NT2/D1 (cell line): Measurements from ENCODE around the gene CREB5.
"Not testable (repeated sequence)": the region's sequence is repeated elsewhere in the genome, so short reads cannot be mapped to it uniquely, and the experiment has no call there.

Experiments
- DNase-seq: peaks from one replicate; pipeline ENCODE4 v3.0.0-alpha.2; 2011; ENCODE audit warnings: low read depth, low spot score
- H3K27me3 ChIP-seq: 2 replicates; pipeline ENCODE4 v1.6.0; 2011; ENCODE audit warnings: mild to moderate bottlenecking; ENCODE audit not compliant: insufficient read length, insufficient read depth
- H3K36me3 ChIP-seq: 2 replicates; pipeline ENCODE4 v1.6.1; 2011; ENCODE audit warnings: mild to moderate bottlenecking, low read length, mixed read lengths; ENCODE audit not compliant: insufficient read depth, insufficient read length
- H3K4me1 ChIP-seq: 2 replicates; pipeline ENCODE4 v1.5.1; 2011; ENCODE audit not compliant: insufficient read depth, insufficient read length
- H3K4me3 ChIP-seq: 2 replicates; pipeline ENCODE4 v1.5.1; 2011; ENCODE audit warnings: low read depth; ENCODE audit not compliant: insufficient read length
- H3K9ac ChIP-seq: 2 replicates; pipeline ENCODE4 v1.6.0; 2011; ENCODE audit warnings: low read depth; ENCODE audit not compliant: insufficient read length
- H3K9me3 ChIP-seq: 2 replicates; pipeline ENCODE4 v1.5.1; 2011; ENCODE audit warnings: mild to moderate bottlenecking, low read length; ENCODE audit not compliant: insufficient read depth
- SUZ12 ChIP-seq: IDR thresholded peaks from 2 replicates; pipeline ENCODE4 v1.6.1; 2011; ENCODE audit not compliant: insufficient read length, insufficient read depth; ENCODE audit errors: extremely low read depth
- YY1 ChIP-seq: IDR thresholded peaks from 2 replicates; pipeline ENCODE4 v1.6.1; 2011; ENCODE audit not compliant: insufficient read length, insufficient read depth
- ZNF274 ChIP-seq: IDR thresholded peaks from 2 replicates; pipeline ENCODE4 v1.6.1; 2011; ENCODE audit warnings: mild to moderate bottlenecking, low read depth, low read length

The CREB5 gene

DNA sequence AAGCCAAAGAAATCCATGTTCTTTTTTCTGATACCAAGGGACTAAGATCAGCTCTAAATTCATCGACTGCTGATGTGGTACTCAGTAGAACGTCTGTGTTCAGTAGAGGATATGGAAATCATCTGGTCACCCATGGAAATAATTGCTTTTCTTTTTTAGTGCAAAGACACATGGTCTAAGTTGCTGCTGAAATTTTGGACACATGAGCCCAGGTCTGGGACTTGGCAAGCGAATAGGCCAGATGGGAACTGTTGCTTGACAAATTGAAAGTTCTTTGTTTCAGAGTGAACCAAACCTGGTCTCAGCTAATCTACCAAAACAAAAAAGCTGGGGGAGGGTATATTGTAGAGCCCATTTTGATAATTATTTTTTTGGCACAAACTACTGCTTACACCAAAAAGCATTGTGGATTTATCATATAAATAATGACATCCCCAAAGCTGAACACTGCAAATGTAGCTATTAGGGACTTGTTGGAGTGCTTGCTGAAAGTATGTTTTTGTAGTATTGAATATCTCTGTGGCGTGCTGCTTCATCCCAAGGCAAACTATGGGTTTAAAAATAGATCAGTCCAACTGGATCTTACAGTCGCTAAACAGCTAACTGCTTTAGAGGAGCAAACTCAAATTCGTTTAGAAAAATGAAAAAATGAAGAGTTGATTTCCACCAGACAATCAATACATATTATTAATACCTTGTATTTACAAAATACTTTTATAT, 401.1 kb downstream of the CREB5 start:
- no peak for TF ChIP-seq YY1
- TF ChIP-seq SUZ12 = no peak
- TF ChIP-seq ZNF274 = no peak
- no peaks in the 10 kb centered on the region for H3K27me3 ChIP-seq
- H3K4me3 ChIP-seq = no peak overlapping the region
- no peaks in the 10 kb centered on the region for H3K9me3 ChIP-seq
- peaks cover 60% of the 10 kb centered on the region for H3K36me3 ChIP-seq
- no peaks in the 10 kb centered on the region for H3K4me1 ChIP-seq
- no peak overlapping the region for H3K9ac ChIP-seq
- DNase-seq = no peak

DNA sequence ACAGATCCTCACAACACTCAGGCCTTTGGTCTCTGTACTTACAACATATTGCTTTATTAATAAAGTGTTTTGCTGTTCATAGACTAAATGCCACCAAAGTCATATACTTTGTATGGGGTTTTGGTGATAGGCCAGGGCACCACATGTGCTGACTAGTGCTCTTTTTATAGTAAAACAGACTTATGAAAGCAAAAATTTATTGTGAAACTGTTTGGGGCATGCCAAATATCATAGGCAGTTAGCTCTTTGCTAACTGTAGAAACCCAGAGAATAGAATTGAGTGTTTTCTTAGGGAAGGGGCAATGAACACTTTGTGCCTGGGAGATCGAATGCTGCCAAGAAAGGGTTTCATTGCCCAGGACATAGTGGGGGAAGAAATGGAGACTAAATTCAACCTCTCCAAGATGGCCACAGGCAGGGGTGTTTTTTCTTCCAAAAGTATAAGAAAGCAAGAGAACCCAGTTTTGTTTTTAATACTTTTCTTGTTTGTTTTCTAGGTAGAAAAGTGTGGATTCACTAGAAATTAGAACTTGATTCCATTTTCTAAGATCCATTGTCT, 403.1 kb downstream of the CREB5 start:
- TF ChIP-seq ZNF274 = no peak
- no peak for TF ChIP-seq YY1
- TF ChIP-seq SUZ12 = no peak

DNA sequence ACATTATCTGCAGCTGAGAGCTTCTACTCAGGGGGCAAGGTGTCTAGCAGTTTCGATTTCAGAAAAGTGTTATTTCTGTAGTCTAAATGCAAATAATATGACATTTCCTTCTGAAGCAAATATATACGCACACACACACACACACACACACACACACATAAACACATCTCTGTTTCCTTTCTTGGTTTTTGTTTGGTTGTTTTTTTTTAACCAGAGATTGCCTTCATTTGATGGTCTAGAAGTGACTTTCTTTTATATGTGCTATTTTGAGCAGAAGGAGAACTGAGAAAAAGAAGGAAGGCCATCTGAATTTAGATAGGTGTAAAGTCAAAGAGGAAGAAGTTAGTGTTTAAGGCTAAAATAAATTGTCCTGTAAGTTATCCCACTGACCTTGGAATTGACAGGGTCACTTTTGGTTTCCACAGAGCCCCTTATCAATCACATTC, 403.6 kb downstream of the CREB5 start:
- H3K9ac ChIP-seq = no peak overlapping the region
- no peak for DNase-seq
- H3K27me3 ChIP-seq = no peaks in the 10 kb centered on the region
- H3K4me1 ChIP-seq = no peaks in the 10 kb centered on the region
- no peak for TF ChIP-seq SUZ12
- no peak for TF ChIP-seq ZNF274
- no peak for TF ChIP-seq YY1
- H3K4me3 ChIP-seq = no peak overlapping the region
- H3K36me3 ChIP-seq = peaks cover 56% of the 10 kb centered on the region
- no peaks in the 10 kb centered on the region for H3K9me3 ChIP-seq

More for the DNA sequence above, 403.1 kb downstream of the CREB5 start:
- Histone ChIP-seq H3K9ac (no peak overlapping the region), H3K27me3 (no peaks in the 10 kb centered on the region), H3K36me3 (peaks cover 58% of the 10 kb centered on the region), H3K4me1 (no peaks in the 10 kb centered on the region), H3K4me3 (no peak overlapping the region), H3K9me3 (no peaks in the 10 kb centered on the region)
- no peak for DNase-seq

- Histone ChIP-seq H3K36me3 (peaks cover 43% of the 10 kb centered on the region), H3K27me3 (no peaks in the 10 kb centered on the region)
- DNase-seq = no peak
Measured at GRCh38 chr7:28818996-28819395, 406.7 kb downstream of the CREB5 start.

GRCh38 chr7:28823582-28823981, 411.3 kb downstream of the CREB5 start:
- no peaks in the 10 kb centered on the region for H3K4me1 ChIP-seq
- H3K27me3 ChIP-seq = no peaks in the 10 kb centered on the region
- H3K4me3 ChIP-seq = no peak overlapping the region
- no peaks in the 10 kb centered on the region for H3K9me3 ChIP-seq
- H3K9ac ChIP-seq = no peak overlapping the region
- TF ChIP-seq YY1 (no peak), ZNF274 (no peak), SUZ12 (no peak)
- no peak for DNase-seq
- H3K36me3 ChIP-seq = peaks cover 21% of the 10 kb centered on the region

More at GRCh38 chr7:28818996-28819395, 406.7 kb downstream of the CREB5 start:
- H3K9ac ChIP-seq = no peak overlapping the region
- H3K4me3 ChIP-seq = no peak overlapping the region
- no peaks in the 10 kb centered on the region for H3K9me3 ChIP-seq
- TF ChIP-seq YY1 (no peak), ZNF274 (no peak), SUZ12 (no peak)
- H3K4me1 ChIP-seq = no peaks in the 10 kb centered on the region

DNA sequence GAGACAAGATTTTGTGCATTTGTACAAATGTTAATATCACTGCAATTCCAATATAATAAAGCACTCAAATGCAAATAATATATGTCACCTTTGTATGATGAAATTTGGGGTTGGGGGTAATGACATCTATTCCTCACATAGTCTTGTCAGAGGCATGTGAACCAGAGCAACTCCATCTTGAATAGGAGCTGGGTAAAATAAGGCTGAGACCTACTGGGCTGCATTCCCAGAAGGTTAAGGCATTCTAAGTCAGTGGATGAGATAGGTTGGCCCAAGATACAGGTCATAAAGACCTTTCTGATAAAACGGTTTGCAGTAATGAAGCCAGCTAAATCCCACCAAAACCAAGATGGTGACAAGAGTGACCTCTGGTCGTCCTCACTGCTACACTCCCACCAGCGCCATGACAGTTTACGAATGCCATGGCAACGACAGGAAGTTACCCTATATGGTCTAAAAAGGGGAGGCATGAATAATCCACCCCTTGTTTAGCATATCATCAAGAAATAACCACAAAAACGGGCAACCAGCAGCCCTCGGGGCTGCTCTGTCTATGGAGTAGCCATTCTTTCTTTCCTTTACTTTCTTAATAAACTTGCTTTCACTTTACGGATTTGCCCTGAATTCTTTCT, 413.6 kb downstream of the CREB5 start:
- not testable (repeated sequence) for H3K36me3 ChIP-seq, H3K27me3 ChIP-seq, H3K9ac ChIP-seq, H3K4me1 ChIP-seq, DNase-seq, H3K4me3 ChIP-seq, H3K9me3 ChIP-seq

DNA sequence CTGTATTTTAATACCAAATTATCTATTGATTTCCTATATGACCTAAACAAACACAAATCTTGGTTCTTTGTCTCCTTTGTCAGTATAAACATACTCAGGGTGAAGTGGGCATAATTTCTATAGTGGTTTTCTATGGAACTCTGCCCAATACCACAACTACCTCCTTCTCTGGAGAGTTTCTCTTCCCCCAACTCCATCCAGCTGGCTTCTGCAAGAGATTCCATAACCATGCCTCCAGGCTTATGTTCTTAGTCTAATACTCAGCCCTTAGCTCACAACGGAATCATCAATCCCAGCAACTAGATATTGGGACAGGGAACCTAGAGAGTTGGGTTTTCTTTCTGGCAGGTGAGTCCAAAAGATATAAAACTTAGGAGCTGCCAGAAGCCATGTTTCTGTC, 418.5 kb downstream of the CREB5 start:
- DNase-seq = no peak
- Histone ChIP-seq H3K9me3 (no peaks in the 10 kb centered on the region), H3K4me3 (no peak overlapping the region), H3K36me3 (no peaks in the 10 kb centered on the region), H3K9ac (no peak overlapping the region), H3K27me3 (no peaks in the 10 kb centered on the region), H3K4me1 (no peaks in the 10 kb centered on the region)
- TF ChIP-seq SUZ12 (no peak), YY1 (no peak)
